HG03060 (cell line): ENCODE results near the gene COL4A1.
A peak's percentile ranks its signal among the peaks of the same experiment; 100 is the strongest.

Experiments
- ATAC-seq: cut with Tn5 transposase; IDR thresholded peaks from one replicate; pipeline ENCODE4 v1.9.1; 2021; ENCODE audit warnings: low read depth, moderate number of reproducible peaks; ENCODE audit not compliant: unreplicated experiment

Gene COL4A1

DNA sequence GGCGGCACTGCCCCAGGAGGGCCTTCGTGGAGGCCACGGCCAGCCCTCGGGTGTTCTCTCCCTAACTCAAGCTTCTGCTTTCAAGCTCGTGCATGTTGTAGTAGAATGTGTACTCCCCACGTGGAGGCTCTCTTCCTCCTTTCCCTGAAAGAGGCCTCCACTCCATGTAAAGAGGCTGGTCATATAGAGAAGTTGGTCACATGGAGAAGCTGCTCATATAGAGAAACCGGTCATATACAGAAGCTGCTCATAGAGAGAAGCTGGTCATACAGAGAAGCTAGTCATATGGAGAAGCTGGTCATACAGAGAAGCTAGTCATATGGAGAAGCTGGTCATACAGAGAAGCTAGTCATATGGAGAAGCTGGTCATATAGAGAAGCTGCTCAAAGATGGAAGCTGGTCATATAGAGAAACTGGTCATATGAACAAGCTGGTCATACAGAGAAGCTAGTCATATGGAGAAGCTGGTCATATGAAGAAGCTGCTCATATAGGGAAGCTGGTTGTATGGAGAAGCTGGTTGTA lies 152.5 kb downstream of the COL4A1 start:
- no peak for ATAC-seq

GRCh38 chr13:110152351-110152750 lies 154.6 kb downstream of the COL4A1 start:
- ATAC-seq = no peak

- no peak for ATAC-seq
Observed at GRCh38 chr13:110151462-110151861, 155.5 kb downstream of the COL4A1 start.

GRCh38 chr13:110150384-110151101 lies 156.4 kb downstream of the COL4A1 start:
- no peak for ATAC-seq

- ATAC-seq = no peak
Observed at GRCh38 chr13:110149036-110149435, 157.9 kb downstream of the COL4A1 start.

- no peak for ATAC-seq
Observed at GRCh38 chr13:110140099-110140498, 166.9 kb downstream of the COL4A1 start.

- no peak for ATAC-seq
Observed at GRCh38 chr13:110138700-110139036, 168.3 kb downstream of the COL4A1 start.

- ATAC-seq = peak; percentile 38
Observed at GRCh38 chr13:110138010-110138699, 168.8 kb downstream of the COL4A1 start.

DNA sequence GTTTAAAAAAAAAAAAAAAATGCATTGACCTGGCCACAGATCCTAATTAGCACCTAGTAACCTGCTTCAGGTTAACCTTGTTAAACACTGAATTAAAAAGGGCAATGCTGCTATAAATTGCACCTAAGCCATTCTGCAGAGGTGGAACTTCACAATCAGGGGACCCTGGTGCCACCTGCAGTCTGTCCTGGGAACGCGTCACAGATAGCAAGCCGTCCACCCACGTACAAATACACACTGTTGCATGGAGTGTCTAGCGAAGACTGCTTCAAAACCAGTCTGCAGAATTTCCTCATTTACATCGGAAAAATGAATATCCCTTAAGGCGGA lies 169.3 kb downstream of the COL4A1 start:
- peak; percentile 74 for ATAC-seq

- ATAC-seq = no peak
Observed at GRCh38 chr13:110136660-110137585, 170.0 kb downstream of the COL4A1 start.

GRCh38 chr13:110135977-110136597 lies 170.9 kb downstream of the COL4A1 start:
- no peak for ATAC-seq

DNA sequence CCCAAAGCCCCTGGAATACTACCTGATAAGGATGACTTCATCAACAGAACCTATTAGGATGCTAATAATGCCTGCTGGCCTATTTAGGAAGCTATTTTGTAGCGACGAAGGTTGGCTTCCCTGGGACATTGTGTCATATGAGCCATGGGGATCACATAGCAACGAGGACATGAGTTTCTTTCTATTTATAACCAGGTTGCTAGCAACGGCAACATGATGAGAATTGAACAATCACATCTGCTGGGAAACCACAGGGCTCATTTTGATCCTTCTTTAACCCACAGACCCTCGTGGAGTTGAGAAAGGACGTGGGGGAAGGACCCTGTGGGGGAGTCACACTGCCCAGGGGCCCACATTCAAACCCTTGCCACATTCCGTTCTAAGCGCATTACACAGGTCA lies 172.2 kb downstream of the COL4A1 start:
- no peak for ATAC-seq

DNA sequence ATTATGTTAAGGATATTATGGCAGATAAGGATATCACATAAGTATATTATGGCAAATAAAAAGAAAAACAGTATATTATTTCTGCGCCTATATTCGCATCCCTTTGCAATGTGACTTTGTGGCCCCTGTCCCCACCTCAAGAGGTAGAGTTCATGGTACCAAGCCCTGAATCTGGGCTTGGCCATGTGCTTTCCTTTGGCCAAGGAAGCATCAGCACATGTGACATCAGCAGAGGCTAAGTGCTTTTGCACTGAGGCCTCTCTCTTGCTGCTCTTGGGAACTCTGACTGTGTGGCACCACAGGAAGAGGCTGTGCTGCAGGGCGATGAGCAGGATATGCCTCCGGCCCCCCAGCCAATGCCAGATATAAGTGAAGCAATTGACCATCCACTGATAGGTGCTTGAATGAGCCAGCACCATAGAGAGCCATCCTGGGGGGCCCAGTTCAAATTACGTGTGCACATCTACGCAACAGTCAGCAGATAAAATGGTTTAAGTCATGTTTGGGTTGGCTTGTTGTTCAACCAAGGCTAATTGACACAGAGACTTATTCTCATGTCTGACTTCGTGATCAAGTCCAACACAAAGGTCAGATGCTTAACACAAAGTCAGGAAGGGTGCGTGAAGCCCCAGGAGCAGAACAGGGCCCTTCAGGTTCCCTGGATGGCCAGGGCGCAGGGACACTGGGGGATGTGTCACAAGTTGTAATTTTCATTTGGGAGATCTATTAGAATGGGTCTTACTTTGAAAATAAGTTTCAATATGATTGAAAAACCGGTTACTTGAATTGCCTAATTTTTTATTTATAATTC lies 173.3 kb downstream of the COL4A1 start:
- no peak for ATAC-seq

DNA sequence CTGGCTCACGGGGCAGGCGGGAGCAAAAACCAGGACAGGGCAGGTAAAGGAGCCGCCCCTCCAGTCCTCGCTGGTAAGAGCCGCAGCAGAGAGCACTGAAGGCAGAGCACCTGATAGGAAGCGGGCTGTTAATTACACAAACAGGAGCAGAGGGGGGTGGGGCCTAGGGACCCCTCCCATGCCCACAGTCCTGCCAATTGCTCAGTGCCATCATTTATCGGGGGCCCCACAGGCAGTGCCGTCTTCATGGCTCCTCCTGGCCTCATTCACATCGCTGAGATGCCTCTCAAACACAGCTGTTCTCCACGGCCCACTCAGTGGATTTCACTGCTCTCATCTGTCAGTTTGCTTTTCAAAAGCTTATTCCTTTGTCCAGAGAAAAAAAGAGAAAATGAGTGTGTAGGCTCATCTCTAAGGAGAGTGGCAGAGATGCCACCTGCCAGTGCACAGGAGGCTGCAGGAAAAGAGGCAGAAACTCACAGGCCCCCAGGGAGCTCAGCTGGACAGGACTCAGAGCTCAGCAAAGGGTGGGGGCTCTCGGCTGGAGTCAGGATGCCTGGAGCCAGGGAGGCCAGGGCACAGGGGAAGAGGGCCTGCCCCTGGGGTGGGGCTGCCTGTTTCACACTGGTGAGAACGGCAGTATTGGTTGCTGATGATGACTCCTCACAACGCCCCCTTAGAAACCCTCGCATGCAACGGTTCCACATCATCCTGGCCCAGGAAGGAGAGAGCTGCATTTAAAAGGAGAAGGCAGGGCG lies 174.6 kb downstream of the COL4A1 start:
- no peak for ATAC-seq

- no peak for ATAC-seq
Observed at GRCh38 chr13:110131424-110131823, 175.5 kb downstream of the COL4A1 start.

DNA sequence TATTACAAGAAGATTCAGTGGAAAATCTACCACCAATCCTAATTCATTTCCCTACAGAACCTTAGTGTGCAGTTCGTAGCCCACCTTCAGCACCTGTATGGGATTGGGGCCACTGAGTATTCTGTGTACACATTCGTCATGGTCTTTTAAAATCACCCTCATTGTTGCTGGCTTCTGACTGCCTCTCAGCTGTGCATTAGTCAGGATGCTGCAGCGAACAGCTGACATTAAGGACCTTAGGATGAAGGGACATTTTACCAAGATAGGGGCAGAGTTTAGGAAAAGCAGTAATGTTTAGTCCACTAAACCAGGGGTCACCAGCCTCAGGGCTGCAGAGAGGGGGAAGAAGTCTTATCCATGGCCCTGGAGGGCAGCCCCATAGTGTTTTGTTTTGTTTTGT lies 176.5 kb downstream of the COL4A1 start:
- ATAC-seq = no peak

DNA sequence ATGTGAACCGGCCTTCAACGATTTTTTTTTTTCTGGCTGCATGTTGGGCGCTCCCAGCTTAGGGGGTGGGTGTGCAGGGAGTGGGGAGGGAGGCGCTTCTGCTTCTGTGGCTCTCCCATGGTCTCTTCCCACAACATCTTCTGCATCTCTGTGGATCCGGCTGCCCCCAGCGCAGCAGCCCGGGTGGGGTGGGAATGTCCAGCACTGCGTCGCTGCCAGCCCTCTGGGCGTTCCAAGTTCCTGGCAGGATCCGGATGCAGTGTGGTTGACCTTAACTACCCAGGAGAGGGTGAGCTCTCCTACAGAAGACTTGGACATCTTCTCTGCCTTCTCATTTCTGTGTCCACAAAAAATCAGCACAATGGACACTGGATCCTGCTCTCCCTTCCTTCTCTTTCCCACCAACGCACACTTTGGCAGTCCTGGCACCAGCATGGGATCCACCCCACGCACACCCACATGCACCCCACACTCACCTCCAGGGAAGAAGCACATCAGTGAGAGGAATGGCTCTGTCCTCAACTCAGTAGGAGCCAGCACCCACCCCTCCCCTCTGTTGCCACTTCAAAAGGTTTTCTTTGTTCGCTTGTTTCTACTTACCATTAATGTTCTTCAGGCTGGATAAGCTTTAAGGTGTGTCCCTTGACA lies 177.3 kb downstream of the COL4A1 start:
- ATAC-seq = no peak

DNA sequence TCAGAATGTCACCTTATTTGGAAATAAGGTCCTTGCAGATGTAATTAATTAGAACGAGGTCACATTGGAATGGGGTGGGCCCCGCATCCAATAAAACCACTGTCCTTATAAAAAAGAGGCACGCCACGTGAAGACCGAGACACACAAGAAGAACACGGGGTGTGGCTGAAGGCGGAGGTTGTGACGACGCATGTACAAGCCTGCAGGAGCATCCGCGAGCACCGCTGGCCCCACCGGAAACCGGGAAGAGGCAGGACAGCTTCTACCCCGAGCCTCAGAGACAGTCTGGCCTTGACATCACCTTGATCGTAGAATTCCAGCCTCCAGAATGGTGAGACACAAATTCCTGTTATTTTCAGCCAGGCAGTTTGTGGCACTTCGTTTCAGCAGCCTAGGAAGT lies 177.9 kb downstream of the COL4A1 start:
- no peak for ATAC-seq

DNA sequence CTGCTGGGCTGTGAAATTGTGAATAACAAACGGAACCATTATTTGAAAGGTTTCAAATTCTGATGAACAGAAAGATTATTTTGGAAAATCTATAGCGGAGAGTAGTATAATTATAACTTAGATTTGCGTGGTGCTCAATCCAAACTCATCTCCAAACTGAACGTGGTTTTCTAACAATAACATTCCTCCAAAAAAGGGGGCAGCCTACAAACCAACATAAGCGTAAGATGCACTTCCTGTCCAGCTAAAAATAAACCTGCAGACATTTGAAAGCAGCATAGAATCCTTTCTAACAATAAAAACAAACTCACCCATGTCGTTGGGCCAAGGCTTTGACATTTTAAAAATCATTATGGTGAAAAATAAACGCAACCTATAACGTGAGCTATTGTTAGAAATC lies 178.4 kb downstream of the COL4A1 start:
- no peak for ATAC-seq
